ENCODE data around the gene JAKMIP1.

DNA sequence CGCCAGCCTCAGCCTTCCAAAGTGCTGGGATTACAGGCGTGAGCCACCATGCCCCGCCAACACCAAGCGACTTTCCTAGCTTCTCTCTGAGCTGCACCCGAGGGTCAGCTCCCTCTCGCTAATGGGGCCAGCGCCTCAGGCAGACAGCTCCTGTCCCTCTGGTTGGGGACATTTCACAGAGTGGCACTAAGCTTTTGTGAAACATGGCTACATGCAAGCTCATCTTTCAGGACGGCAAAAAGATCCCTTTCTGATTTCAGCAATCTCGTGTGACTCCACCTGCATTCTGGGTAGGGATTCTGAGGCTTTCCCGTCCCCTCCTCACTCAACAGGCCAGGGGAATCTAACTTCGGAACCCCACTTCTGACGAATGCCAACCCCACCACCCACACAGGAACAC is 151.1 kb downstream of the JAKMIP1 start:
- TF ChIP-seq POLR2AphosphoS5 (IDR thresholded peaks at IDR 0.05; ENCODE audit: low read depth, low read length), result no peak
- TF ChIP-seq POLR2A (IDR thresholded peaks at IDR 0.05; ENCODE audit: low read depth, low read length), result no peak
- no peak for TF ChIP-seq TAF1 (IDR thresholded peaks at IDR 0.05; ENCODE audit: low read depth, low read length)
- no peak for TF ChIP-seq POU2F2 (IDR thresholded peaks at IDR 0.05; ENCODE audit: low read depth, low read length)
